GM12874 (cell line): ENCODE results near the gene EPHA7.

Source experiments
- TF ChIP-seq, protein P1 (sequence below): IDR thresholded peaks from 2 replicates; pipeline ENCODE4 v1.5.1; 2011; ENCODE audit warnings: low read depth, mild to moderate bottlenecking, control low read depth, low read length, moderate library complexity; ENCODE audit not compliant: insufficient read depth

The EPHA7 gene

DNA sequence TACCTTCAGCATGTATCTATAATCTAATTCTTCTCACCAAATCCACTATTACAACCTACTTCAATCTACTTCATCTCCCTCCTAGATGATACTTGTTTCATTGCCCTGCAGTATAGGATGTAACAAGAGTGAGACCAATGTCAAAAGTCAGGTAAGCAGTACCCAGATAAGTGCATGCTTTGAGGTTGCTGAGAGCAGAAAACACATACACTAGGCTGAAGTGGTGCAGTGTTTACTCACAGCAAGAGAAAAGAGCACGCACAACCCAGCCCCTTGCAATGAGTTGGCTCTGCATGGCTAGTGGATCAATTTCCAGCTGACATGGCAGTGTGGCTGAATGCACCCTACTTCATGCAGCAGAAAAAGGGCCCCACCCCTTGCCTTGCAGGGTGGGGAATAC lies 199.9 kb downstream of the EPHA7 start:
- TF ChIP-seq, protein P1, sequence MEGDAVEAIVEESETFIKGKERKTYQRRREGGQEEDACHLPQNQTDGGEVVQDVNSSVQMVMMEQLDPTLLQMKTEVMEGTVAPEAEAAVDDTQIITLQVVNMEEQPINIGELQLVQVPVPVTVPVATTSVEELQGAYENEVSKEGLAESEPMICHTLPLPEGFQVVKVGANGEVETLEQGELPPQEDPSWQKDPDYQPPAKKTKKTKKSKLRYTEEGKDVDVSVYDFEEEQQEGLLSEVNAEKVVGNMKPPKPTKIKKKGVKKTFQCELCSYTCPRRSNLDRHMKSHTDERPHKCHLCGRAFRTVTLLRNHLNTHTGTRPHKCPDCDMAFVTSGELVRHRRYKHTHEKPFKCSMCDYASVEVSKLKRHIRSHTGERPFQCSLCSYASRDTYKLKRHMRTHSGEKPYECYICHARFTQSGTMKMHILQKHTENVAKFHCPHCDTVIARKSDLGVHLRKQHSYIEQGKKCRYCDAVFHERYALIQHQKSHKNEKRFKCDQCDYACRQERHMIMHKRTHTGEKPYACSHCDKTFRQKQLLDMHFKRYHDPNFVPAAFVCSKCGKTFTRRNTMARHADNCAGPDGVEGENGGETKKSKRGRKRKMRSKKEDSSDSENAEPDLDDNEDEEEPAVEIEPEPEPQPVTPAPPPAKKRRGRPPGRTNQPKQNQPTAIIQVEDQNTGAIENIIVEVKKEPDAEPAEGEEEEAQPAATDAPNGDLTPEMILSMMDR: no peak

DNA sequence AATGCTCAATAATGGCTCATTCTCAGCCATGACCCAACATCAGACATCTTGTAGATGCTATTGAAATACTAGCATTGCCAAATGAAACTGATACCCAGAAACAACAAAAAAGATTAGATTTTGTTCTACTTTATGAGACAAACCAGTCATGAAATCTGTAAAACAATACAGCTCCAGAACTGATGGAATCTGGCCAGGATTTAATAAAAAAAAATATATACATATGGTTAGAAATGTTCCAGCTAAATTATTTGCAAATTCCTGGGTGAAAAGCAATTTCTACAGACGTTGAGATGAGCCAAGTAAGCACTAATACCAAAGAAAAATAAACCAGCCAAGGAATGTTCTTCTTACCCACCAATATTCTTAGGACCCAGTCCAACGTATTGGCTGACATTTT lies 201.3 kb downstream of the EPHA7 start:
- TF ChIP-seq, protein P1: no peak

DNA sequence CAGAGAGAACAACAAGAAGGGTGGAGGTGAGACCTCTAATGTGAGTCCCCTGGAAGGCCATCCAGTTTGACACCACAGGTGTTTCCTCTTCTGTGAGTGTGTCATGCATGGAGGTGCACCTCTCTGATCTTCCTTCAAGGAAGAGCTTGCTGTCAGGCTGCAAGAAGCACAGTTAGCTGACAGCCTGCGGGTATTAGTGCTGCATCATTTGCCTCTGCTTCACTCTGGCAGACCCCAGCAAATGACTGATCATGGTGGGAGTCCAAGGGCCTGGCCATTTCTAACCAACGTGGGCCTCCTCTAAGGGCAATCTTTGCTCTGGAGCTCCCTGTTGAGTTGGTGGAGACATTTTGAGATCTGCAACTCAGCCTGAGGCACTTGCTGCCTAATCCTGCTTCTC lies 206.3 kb downstream of the EPHA7 start:
- TF ChIP-seq, protein P1: no peak

DNA sequence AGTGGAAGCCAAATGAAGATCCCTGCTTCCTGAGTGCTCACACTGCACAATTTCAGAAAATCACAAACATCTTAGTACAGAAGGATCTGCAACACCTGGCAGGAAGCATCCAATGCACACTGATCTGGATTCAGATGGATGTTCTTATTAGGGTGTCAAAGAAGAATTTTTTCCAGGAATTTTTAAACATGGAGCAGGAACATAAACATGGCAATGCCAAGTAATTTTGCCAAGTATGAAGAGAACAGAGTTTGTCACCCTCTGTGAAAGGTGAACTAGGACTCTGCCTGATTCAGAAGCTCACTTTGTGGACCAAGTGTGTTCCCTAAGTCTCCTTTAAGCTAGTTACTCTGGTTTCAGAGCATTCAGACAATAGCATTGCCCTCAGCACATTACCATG lies 208.5 kb downstream of the EPHA7 start:
- TF ChIP-seq, protein P1: no peak

DNA sequence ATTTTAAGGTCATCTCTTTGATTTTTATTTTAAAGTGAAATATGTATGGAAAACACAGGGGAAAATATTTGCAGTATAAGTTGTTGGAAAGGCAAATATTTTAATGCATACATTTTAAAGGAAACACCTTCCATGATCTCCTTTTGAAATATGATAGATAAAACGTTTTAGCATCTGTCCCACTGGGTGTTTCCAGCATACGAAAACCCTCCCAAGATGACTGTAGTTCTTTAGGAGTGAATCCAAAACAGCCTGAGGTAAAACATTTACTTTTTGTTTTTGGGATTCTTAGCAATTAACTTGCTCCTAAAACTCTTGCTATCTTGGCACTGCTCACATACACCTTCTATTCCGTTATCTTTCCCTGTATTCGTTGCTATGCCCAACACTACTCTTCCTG lies 210.0 kb downstream of the EPHA7 start:
- TF ChIP-seq, protein P1: no peak

DNA sequence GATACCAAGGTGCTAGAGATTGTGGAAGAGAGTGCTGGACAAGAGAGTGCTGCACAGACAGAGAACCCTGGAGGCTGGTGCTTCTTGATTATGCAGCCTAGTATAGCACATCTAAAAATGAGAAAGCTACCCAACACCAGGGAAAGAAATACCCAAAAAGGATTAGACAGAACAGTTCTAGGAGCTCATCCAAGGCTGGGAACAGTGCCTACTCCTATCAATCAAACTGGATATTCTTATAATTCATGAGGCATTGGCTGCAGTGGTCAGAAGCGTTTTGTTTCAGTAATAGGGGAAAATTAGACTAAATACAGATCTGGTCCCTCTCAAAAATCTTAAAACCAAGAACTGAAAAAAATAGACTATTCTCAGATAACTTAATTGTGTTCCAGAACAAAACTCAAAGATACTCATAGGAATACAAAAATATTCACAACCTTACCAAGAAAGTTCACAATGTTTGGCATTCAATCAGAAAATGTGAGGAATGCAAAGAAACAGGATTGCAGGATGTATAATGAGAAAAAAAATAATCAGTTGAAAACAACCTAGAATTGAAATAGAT lies 222.9 kb downstream of the EPHA7 start:
- TF ChIP-seq, protein P1: no peak

DNA sequence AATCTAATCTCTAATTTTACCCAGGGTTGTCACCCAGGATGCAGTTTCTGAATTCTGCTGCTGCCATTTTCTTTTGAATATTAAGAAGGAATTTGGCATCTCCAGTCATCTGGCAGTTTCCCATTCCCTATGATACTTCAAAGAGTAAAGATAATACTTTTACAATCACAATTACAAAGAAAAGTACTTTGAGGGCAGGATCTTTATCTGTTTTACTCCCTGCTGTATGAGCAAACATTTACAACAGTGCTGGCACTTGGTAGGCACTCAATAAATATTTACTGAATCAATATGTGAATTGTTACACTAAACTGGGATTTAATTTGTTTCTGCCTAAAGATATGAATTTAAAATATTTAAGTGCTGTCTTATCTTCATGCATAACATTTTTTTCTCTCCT lies 224.9 kb downstream of the EPHA7 start:
- TF ChIP-seq, protein P1: no peak
